Forelimb muscle (tissue), 1 donor: ENCODE results near the gene GTF3C1. TPM values are rescaled to one million over a fixed set of nuclear protein-coding genes. Genes with fewer than 3 reads are reported as not detected.

Experiments
- DNase-seq: peaks from one replicate; pipeline ENCODE4 v3.0.0-alpha.2; 2013; ENCODE audit warnings: low read depth
- polyA plus RNA-seq: library from polyadenylated mRNA; unstranded; fragments of 120-200 nt; gene quantifications from one replicate; pipeline ENCODE4 v1.2.1, GENCODE V29; 2013; ENCODE audit not compliant: insufficient read length

Gene GTF3C1
- polyA plus RNA-seq, 1 donor: 49.0 TPM

DNA sequence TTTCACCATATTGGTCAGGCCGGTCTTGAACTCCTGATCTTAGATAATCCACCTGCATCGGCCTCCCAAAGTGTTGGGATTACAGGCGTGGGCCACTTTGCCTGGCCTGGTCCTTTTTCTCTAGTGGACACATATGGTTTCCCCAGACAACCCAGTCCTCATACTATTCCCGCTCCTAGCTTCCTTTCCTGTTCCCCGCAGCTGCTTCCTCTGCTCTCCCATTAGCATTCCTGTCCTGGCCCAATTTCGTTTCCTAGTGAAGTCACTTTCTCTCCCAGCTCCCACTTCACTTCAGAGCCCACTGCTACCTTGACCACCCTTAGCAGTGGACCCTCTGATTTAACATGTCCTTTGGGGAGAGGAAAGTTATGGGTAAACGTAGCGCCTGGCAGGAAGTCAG is 11.5 kb upstream of the GTF3C1 start:
- no peak for DNase-seq

DNA sequence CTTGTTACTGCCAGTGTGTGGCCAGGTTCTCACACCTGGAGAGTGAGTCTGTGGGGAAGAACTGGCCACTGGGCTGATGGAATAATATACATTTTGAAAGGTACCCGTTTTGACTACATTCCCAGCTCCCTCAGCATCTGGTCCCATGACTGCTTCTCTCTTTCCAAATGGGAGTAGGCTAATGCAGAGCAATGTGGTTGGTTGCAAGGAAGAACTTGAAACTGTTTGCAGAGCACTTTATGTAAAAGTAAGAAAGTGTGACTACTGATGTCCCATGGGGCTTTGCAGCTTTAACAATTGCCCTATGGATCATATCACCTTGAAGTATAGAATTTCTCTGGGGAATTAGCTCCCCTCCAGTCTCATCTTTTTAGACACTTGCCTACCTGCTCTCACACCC is 9.2 kb upstream of the GTF3C1 start:
- no peak for DNase-seq

DNA sequence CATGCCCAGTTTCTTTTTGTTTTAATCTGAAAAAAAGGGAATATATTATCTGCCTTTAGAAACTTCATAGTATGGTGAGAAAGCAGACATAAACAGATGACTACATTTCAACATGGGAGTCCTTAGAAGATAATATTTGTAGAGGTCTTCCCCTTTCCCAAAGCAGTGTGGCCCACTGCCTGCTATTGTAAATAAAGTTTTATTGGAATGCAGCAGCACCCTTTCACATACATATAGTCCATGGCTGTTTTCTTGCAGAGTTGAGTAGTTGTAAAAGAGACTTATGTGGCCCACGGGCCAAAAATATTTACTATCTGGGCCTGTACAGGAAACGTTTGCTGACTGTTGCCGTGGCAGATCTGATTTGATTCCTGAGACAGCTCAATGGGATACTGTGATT is 8.7 kb upstream of the GTF3C1 start:
- no peak for DNase-seq

DNA sequence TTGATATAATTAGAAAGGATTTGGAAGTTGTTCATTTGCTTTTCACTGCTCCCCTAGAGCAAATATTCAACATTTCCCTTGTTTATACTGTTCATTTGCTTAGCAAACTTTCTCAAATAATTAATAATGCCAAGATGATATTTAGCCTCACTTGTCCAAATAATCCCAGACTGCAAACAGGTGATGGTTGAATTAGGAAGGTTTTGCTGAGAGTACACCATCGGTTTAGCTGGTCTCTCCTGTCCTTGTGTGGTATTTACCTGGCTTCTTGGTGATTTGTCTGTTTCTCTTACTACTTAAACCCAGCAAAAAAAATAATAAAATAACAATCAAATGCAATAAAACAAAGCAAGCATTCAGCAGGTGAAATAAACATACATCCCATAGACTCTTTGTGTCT is 6.8 kb upstream of the GTF3C1 start:
- no peak for DNase-seq

DNA sequence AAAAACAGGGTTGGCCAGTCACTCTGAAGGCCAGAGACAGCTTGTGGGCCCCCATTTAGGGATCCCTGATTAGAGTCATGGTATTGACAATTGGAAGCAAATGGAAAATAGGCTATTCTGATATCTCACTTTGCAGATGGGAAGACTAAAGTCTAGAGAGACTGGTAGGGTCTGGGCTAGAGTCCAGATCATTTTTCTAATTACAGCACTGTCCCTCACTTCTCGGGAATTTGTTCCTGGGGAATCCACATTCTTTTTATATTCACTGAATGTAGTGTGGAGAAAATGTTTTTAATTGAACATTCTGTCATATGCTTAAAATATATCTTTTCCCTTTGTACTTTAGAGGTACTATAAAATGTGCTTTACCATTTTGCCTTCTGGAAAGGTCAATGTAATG is 1.3 kb upstream of the GTF3C1 start:
- no peak for DNase-seq

DNA sequence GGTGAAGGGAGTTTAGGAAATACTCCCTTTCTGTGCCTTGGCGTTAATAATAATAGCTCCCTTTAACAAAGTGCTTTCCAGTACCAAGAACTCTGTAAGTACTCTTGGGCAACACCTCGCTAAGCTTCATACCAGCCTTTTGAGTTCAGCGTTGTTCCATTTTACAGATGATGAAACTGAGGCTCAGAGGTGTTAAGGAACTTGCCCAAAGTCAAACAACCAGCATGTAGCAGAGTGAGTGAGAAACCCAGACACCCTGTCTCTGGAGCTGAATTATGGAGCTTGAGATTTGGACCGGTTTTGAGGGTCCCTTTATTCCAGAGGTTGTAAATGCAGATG is 838 bp upstream of the GTF3C1 start:
- no peak for DNase-seq

DNA sequence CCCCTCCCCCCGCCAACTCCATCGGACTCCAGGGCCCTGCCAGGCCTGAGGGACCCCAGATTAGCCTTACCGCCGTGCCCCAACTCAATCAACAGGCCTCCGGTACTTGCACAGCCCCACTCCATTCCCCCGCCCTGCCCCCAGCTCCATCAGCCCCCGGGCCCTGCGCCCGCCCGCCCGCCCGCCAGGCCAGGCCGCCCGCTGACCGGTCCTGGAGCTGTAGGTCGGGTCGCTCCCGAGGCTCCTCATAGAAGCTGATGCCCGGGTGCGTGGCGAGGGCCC is 308 bp downstream of the GTF3C1 start:
- no peak for DNase-seq

DNA sequence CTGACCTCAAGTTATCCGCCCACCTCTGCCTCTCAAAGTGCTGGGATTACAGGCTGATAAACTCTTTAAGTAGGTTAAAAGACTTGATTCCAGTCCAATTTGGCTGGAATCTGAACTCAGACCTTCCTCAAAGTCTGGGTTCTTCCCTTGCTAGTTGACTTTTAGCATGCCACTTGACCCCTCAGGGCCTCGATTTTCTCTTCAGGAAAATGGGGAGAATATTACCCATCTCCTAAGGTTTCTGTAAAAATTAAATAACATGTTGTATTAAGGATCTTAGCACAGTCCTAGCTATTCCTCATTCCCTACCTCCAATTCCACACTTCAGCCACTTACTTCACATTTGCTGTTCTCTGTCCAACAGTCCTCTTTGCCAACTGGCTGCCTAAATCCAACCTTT is 1.9 kb downstream of the GTF3C1 start:
- no peak for DNase-seq

DNA sequence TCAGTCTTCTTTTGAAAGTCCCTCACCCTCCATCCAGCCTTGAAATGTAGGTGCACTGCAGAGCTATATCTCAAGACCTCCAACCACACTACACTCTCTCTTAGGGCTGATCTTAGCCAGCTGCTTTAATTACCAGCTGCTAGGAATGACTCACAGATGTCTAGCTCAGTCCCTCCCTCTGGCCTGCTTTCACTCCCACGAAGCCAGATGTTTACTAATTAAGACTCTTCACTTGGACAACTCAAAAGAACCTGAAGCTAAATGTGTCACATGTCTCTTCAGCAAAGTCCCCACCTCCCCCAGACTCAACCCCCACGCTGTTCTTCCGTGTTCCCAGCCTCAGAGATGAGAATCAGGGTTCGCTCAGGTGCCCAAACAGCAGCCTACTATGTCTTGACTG is 2.6 kb downstream of the GTF3C1 start:
- DNase-seq: no peak

DNA sequence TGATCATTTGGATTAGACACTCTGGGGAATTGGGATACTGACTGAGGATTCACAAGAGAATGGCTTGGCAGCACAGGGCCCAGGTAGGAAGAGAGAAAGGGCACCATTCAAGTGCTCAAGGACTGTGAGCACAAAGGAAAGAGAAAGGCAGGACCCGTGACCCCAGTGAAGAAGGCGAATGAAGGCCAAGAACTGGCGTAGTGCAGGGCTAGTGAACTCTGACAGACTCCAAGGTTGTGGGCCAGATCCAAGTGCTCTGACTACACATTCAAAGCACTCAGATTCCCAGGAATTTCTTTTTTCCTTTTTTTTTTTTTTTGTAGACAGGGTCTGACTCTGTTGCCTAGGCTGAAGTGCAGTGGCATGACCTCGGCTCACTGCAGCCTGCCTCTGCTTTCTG is 5.0 kb downstream of the GTF3C1 start:
- no peak for DNase-seq

DNA sequence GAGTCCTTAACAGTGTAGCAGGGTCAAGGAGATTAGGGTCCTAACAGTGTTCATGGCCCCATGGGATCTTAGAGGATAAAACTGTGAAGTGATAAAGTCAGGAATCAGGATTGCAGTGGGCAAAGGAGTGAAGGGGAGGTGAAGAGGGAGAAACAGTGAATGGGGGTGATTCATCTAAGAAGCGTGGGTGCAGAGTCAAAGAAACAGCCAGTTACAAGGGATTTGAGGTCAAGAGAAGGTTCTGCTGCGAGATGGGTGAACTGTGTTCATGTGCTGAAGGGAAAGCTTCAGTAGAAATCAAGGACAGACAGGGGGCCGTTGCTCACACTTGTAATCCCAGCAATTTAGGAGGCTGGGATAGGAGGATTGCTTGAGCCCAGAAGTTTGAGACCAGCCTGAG is 5.9 kb downstream of the GTF3C1 start:
- no peak for DNase-seq

DNA sequence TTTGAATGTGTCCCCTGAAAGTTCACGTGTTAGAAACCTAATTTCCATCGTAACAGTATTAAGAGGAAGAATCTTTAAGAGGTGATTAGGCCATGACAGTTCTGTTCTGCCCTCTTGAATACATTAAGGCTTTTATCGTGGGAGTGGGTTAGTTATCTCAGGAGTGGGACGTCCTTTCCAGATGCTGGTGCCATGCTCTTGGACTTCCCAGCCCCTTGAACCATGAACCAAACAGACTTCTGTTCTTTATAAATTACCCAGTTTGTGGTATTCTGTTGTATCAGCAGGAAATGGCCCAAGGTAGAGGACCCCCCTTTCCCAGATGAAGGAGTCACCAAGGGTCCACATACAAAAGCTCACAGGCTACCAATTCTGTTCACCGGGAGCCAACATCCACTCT is 10.1 kb downstream of the GTF3C1 start:
- DNase-seq: no peak

DNA sequence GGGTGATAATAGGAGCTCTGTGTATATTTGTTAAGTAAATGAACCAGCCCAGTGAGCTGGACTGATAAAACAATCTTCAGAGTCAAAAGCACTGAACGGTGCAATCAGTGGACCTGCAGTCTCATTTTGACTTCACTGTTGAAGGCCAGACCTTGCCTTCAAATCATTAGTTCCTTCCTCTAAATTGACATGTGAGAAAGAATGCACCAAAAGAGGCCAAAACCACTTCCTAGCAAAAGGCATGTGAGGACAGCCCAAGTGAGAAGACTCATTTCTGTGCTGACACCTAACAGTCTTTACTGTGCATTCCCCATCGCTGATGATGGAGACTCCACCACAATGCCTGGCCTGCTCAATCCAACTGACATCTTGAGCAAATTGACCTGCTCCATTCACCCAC is 10.6 kb downstream of the GTF3C1 start:
- DNase-seq: no peak

DNA sequence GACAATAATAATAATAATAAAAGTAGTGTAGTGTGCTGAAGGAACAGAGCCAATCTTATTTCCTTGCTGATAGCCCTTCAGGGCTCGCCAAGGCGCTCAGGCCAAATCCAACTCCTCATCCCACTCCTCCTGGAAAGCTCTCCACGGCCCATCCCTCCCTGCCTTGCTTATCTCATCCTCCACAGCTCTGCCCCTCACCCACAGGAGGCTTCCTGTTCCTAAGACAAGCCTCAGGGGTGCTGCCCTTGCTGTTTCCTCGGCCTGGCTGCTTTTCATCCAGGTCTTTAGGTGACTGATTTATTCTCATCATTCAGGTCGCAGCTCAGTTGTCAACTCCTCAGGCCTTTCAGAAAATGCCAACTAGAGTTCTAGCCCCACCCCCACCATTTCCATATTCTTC is 11.2 kb downstream of the GTF3C1 start:
- no peak for DNase-seq

DNA sequence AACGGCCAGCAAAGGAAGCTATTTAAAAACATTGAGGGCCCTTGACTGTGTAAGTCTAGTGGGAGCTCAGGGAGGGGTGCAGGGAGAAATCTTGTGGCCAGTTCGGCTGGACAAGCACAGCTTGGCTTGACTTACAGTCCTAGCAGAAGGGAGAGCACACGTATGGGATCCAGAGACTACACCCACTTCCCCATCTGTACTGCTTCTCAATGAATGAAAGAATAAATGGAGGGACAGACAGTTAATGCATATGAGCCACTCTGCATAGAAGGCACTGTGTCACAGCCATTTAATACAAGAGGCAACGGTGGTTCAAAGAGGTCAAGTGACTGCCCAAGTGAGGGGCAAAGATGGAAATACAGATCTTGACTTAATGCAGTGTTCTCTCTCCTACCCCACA is 15.5 kb downstream of the GTF3C1 start:
- no peak for DNase-seq

DNA sequence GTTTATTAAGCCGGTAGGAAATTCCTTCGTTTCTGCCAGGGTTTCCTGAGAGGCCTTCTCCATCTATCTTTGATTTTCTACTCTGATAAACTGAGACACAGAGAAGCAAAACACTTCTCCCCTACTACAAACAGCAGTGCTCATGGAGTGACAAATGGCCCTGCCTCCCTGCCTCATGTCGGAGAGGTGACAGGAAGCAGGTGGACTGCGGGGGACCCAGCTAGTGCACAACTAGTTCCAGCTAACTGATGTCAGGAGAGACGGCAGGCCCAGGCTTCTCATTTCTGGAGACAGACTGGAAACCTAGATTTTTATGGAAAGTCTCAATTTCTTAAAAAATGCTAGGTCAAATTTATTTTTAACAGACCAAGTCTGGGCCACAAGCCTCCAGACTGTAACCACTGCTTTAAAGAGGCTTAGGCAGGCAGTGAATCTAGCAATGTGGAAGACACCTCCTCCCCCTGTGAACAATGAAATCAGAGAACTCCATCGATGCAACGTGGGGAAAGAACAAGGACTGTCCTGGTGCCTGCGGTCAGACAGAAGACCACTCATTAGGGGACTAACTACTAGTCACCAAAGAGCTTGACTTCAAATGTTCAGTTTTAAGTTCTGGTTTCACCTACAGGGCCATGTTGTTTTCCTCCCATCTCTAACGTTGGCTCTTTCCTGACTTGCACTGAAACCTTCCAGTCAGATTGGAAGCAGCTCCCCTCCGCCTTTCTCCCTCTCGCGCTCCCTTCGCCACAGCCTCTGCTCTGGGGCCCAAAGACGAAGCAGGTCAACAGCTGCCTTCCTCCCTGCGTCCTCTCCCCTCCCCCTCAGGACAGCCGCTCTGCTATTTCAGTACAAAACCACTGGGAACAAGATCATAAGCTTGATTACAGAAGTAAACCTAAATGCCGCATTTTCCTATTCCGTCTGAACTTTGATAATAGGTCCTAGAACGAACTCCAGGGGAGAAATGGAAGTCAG is 17.6 kb downstream of the GTF3C1 start:
- no peak for DNase-seq

DNA sequence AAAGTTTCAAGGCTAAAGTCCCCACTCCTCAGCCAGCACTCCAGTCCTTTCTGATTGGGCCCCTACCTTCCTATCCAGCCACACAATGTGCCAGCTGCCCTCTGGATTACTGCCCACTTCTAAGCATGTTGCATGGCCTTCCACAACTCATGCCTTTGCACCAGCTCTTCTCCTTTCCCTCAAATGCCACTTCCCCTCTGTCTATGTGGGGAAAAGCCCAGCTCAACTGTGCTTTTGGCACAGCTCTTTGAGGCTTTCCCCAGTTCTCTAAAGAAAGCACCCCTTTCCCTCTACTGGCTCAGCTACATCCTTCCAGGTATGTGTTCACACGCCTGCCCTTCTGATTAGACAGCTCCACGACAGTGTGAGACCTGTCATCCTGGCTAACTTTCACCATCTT is 18.5 kb downstream of the GTF3C1 start:
- DNase-seq: no peak

DNA sequence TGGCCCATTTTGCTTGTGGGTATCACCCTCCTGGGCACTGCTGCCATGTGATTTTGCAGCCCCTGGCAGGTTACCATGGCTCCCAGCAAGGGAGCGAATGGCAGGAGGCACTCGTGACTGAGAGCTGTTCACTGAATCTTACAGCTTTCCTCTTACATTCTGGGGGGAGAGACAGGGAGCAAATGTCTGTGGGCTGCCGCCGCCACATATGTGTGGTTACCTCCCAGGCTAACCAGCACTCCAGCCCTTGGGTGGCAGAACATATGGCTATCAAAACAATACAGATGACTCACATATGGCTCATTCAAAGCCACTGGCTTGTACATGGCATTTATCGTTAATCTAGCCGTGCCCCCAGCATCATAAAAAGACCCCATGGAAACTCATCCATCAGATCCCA is 19.8 kb downstream of the GTF3C1 start:
- DNase-seq: no peak

DNA sequence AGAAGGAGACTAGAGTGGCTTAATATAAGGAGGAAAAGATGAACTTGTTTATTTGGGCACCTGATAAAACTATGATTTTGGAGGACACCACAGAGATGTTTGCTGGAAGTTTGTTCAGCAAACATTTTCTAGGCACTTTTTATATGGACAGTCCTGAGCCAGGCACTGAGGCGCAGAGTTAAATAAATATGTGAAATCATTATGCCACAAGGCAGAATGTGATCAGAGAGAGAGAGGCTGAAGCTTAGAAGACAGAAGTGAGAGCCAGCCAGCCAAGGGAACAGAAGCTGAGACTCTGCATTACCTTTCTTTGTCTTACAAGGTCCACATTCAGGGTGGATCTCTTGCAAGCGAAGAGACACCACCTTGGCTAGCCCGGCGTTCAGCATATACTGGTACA is 21.4 kb downstream of the GTF3C1 start:
- no peak for DNase-seq

DNA sequence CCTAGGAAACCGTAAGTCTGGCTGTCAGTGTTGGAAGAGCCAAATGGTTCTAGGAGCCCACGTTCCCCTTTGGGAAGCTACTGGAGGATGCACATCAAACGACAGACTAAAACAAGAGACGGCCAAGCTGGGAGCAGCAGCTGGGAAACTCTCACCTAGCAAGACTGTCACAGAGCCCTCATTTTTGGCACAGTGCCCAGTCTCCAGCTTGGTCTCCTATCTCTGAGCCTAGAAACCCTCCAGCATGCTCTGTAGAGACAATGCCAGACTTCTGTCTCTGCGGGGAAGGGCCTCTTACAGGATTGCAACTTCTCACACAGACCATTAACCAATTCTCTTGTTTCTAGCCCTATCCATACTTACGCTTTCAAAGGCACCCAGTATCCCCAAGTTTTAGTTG is 23.5 kb downstream of the GTF3C1 start:
- no peak for DNase-seq

DNA sequence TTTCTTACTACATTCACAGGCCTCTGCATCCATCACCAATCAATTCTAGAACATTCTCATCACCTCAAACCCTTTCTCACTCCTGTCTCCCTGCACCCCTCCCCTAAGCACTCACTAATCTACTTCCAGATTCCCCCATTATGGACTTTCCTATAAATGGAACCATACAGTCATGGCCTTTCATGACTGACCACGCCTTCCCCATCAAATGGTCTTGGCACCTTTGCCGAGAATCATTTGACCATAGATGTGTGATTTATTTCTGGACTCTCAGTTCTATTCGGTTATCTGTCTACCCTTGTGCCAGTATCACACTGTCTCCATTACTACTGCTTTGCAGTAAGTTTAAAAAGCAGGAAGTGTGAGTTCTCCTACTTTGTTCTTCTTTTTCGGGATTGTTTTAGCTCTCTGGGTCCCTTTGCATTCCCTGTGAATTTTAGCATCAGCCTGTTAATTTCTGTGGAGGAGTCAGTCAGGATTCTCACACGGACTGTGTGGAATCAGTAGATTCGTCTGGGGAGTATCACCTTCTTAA is 27.5 kb downstream of the GTF3C1 start:
- no peak for DNase-seq

DNA sequence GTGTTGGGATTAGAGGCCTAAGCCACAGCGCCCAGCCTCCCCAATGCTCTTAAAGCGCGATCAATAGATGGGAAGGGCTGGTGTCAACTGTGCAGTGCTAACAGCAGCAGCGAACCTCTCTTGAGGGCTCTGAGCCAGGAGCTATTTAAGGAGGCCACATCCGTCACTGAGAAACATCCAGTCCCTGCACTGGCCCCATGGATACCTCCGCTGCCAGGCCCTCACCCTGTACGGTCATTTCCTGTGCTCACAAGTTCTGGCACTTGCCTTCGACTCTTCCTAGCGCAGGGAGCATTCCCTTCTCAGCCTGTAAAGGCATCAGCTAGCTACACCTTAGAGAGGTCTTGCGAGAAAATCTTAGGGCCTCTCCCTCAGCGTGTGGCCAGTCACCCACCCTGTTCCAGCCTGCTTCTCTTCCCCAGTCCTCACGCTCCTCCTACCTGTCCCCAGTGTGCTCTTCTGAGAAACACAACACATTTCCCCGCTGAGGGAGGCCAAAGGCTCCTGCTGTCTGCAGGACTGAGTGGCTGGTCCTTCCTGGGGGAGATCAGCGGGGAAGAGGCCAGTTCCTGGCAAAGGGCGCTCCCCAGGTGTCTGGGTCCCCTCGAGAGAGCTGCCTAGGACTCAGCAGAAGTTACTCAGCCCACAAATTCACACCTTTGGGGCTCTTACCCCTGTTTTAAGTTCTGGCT is 28.6 kb downstream of the GTF3C1 start:
- DNase-seq: peak; percentile 8

DNA sequence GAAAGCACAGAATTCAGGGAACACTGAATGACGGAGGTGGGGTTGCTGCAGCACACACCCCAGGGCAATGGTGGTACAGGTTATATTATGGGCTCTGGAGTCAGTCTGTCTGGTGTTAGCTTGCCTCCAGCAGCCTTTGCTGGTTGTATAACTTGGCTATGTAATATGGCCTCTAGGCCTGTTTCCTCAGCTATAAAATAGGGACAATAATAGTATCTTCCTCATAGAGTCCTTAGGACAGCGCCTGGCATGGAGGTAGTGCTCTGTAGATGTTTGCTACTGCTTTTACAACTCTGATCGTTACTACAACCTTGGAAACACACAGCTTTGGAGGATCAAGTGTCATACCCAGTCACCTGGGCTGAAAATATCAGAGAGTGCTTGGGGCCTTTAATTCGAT is 31.5 kb downstream of the GTF3C1 start:
- DNase-seq: no peak
